Frontal cortex (tissue), 4 donors: ENCODE results near the gene DNMT3L. TPM values are rescaled to one million over a fixed set of nuclear protein-coding genes. Genes with fewer than 3 reads are reported as not detected.

Source experiments
- DNase-seq, 2 donors: peaks; one replicate each; pipeline ENCODE4 v3.0.0; 2012; ENCODE audit warnings: low spot score in 2 of 2
- FAIRE-seq: peaks from 2 replicates; lab custom pipeline; 2012; peaks lifted over from hg19 to GRCh38; lab: Jason Lieb, UNC
- total RNA-seq: library from RNA; depleted of rRNA; stranded (reverse); fragments of >200 nt; gene quantifications from one replicate; pipeline ENCODE4 v1.2.3, GENCODE V29; 2014
- donor health status: control.
- donor health status: control.
- donor health status: control.

The DNMT3L gene
- total RNA-seq, 1 donor from 2014 or later: not detected

DNA sequence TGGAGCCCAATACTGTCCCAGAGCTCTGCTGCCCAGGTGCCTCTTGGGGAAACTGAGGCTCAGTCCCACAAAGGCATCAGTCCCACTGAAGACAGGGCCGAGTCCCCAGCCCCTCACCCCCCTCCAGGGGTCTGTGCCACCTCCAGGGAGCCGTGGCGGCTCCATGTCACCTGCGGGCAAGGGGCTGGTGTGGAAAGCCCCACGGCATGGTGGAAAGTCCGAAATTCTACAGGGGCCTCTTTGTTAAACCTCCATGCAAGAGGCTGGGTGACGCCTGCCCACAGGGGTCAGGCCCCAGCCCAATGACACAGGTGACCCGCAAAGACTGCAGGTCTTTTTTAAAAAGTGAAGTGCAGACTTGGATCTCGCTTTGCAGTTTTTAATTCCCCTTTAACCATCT, 20.7 kb upstream of the DNMT3L start:
- FAIRE-seq (no peak), DNase-seq (no peak)

DNA sequence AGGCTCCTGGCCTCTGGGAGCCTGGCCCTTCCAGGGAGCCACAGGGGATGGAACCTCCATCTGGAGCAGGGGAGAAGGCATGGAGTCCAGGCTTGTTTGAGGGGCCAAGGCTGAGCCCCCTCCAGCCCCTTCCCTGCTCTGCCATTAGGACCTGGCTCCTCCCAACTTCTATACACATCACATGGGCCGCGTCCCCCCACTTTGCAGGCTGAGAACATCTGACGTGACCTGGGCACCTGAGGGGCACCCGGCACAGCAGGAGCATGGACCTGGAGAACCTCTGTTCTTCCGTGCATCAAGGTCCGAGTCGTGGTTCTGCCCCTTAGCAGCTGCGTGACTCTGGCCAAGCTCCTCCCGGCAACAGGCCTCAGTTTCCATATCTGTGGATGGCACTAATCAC, 20.1 kb upstream of the DNMT3L start:
- DNase-seq: no peak
- no peak for FAIRE-seq

DNA sequence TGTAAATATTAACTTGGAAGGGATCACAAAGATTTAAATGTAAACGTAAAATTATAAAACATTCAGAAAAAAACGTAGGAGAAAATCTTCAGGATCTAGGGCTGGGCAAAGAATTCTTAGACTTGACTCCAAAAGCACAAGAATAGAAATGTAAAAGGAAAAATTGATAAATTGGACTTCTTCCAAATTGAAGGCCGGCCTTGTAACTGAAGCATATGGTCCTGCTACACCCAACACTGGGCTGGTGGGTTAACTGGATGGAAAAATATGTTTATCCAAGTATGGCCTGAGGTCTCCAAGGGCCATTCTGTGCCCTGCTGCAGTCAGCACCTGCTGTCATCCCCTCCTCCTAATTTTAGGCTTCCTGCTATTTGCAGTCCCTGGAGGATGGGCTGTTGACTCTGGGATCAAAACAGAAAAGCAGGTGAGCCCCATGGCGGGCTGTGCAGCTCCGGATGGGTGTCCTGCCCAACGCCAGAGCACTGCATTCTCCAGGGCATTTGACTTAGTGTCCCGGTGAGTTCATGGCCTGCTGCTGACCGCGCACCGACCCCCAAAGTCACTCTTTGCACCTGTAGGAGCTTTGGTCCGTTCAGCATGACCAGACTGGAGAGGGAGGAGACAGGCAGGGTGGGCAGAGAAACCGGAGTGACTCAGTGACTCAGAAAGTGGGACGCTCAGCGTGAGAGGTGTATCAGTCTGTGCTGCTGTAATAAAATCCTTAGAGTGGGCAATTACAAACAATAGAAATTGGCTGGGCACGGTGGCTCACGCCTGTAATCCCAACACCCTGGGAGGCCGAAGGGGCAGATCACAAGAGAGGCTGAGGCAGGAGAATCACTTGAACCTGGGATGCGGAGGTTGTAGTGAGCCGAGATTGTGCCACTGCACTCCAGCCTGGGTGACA, 17.9 kb upstream of the DNMT3L start:
- DNase-seq: no peak
- FAIRE-seq: no peak

DNA sequence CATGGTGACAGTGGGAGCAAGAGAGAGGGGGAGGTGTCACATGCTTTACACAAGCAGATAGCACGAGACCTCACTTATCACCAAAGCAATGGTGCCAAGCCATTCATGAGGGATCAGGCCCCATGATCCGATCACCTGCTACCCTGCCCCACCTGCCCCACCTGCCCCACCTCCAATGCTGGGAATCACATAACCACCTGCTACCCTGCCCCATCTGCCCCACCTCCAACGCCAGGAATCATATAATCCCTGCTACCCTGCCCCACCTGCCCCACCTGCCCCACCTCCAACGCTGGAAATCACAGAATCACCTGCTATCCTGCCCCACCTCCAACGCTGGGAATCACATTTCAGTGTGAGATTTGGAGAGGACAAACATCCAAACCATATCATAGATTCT, 13.3 kb upstream of the DNMT3L start:
- FAIRE-seq: no peak
- no peak for DNase-seq

DNA sequence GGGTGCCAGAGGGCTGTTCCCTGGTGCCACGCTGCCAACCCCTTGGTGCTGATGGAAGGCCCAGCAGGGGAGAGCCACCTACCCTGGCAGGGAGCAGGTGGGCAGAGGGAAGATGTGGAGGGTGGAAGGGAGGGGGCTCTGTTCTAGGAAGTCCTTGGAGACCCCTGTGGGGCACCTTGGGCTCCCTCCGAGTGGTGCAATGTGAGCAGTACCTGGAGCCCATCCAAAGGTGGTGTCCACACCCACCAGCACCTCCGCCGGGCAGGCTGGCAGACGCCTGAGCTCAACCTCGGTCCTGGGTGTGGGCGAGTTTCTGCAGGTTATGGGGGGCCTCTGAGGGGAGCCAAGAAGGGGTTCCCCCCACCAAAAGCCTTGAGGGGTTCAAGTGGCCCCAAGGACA, 11.3 kb upstream of the DNMT3L start:
- FAIRE-seq: no peak
- DNase-seq: no peak

DNA sequence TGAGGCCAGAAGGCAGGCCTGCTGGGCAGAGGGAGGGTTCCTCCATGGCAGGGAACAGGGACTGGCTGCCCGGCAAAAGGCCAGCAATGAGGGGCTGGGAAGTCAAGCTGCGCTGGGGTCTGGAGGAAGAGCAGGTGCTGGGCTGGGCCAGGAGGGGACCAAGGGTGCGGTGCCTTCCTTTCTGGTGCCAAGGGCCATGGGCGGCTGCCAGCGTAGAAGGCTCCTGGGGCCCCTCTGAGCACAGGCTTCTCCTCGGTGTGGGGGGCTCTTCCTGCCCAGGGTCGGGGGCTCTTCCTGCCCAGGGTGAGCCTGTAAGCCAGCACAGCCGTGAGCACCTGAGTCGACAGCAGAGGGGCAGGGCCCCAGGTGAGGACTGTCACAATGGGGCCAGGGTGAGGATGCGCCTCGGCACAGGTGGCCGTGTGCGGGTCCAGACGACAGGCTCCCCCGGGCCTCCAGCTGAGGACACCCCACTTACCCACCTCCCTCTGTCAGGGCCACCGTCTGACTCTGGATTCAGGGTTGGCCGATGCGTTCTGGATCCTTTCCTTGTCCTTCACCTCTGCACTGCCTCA, 10.7 kb upstream of the DNMT3L start:
- no peak for FAIRE-seq
- DNase-seq: no peak

DNA sequence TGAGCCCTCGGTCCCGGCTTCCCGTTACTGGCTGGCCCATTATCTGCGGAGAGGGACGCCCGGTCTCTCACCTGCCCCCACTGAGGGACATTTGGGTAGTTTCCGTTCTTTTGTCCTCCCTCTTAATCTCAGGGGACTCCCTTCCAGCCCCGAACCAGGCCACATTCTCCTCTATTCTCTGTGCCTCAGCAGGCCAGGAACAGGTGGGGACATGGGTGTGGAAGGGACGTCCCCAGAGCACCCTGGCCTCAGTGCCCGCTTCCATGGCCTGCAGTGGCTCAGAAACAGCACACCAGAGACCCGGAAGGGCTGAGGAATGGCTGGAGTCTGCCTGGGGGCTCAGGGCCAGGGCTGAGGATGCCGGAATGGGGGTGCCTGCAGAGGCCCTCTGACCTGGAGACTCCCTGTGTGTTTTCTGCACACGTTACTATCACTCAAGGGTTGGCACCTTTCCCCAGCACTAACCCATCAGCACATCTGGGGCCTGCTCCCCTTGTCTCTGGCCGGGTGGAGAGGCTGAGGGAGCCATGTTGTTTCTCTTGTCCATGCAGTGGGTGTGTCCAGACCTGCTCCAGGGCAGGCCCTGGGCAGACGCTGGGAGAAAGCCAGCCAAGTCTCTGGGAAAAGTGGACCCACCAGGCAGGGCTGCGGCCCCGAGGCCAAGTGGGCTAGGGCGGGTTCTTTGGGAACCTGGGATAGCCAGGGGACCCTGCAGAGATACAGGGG, 10.0 kb upstream of the DNMT3L start:
- DNase-seq (no peak), FAIRE-seq (no peak)

DNA sequence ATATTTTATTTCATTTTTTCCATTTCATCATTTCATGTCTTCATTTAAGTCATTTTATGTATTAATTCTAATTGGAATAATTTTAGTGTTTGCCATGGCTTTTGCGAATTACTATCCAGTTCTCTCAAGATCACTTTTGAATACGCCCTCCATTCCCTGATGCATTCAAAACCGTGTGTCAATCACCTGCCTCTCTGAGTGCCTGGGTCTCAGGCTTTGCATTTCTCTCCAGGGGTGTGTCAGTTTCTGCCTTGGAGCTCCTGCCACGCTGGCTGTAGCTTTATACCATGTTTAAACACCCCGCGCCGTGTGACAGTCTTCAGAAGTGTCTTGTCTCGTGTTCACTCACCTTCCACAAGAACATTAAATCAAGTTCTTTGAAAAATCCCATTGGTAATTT, 7.4 kb upstream of the DNMT3L start:
- no peak for FAIRE-seq

DNA sequence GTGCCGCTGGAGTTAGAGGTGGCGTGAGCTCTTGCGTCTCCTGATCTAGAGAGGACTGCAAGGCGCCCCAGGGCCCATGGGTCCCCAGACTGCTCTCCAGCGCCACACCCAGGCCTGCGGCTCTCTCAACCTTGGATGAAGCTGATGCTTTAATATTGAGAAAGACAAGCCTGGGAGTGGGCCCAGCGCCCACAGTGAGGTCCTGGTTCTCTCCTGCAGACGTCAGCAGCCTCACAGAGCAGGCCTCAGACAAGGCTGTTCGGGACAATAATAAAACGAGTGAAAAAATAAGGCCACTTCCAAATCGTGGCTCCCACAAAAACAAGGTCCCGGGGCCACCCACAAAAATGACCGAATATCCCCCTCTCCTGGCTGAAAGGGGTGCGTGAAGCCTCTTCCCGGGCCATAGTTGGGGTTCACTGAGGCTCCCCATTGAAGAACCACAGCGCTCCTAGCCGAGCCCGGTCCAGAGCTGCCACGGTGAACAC, 6.0 kb upstream of the DNMT3L start:
- no peak for FAIRE-seq
- DNase-seq: no peak

More for the DNA sequence above, 7.4 kb upstream of the DNMT3L start:
- DNase-seq: no peak

DNA sequence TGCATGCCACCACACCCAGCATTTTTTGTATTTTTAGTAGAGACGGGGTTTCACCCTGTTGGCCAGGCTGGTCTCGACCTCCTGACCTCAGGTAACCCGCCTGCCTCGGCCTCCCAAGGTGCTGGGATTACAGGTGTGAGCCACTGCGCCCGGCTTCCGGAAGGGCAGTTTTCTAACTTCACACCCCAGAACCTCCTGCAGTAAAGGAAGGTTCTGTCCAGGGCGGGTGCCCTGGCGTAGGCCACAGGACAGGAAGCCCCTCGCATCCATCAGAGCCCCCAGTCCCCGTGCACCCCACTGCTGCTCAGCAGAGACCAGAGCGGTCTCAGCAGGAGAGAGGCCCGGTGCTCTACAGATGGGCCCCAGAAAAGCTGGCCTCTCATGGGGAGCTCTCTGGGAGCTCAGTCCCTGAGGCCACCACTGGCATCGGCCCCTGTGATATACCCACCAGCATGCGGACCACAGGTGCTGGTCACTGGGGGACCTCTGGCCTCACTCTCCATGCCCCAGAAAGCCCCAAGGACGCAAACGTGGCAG, 4.1 kb upstream of the DNMT3L start:
- DNase-seq: no peak
- no peak for FAIRE-seq

DNA sequence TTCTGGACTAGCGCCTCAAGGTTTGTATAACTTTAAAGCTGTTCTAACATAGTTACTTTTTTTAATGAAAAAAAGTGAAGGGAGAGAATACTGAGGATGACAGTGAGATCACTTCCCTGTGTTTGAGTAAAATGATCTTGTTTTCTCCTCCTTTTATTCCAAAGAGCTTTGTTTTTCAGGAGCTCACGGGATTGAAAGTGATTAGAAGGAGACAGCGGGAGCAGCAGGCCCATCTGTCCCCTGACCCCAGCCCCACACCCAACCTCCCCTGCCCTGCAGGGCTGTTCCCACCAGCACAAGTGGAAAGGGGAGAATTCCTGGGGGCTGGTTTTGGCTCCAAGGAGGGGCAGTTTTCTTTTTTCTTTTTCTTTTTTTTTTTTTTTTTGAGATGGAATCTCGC, 2.1 kb upstream of the DNMT3L start:
- DNase-seq (no peak), FAIRE-seq (no peak)

DNA sequence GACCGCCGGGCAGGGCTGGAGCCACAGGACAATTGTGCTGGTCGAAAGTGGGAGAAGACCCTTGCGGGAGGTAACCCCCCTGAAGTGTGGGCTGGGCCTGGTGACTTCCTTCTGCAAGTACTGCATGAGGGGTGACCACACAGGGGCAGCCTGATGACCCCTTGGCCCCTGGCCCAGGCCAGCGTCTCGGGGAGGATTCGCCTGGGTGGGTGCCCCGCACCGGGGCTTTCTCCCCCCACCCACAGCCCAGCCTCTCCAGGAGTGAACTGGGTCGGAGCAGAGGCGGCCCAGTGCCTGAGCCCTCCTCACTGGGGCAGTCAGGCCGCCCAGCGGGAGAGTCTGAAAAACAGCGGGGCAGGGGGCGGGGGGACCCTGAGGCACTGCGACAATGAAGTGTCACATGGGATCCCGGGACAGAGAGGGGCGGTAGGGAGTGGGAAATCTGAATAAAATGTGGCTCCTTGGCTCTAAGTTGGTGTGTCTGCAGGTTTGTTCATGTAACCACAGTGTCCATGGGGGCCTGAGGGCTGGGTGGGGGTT, 1.6 kb upstream of the DNMT3L start:
- no peak for DNase-seq
- FAIRE-seq: no peak

DNA sequence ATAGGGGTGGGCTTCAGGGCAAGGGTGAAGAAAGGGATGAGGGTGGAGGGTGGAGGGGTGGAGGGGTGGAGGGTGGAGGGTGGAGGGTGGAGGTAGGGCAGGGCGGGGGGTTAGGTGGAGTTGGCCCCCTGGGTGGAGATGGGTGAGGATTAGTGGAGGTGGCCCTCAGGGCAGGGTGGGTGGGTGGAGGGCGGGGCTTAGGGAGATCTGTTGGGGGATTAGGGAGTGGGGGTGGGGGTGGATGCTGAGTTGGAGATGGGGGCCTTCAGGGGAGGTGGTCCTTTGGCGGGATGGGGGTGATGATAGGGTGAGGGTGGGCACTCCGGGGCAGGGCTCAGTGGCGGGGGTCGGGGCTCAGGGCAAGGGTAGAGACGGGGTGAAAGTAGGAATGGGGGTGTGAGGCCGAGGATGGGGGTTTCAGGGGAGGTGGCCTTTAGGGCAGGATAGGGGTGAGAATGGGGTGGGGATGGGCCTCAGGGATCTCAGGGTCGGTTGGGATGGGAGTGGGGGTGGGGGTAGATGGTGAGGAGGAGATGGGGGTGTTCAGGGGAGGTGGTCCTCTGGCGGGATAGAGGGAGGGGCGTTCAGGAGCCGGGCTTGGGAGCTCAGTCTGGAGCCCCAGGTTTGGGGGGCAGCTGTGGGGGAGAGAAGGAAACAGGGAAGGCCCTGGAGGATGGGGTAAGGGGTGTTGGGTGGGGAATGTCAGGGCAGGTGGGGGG, 800 bp upstream of the DNMT3L start:
- no peak for DNase-seq
- FAIRE-seq: no peak

DNA sequence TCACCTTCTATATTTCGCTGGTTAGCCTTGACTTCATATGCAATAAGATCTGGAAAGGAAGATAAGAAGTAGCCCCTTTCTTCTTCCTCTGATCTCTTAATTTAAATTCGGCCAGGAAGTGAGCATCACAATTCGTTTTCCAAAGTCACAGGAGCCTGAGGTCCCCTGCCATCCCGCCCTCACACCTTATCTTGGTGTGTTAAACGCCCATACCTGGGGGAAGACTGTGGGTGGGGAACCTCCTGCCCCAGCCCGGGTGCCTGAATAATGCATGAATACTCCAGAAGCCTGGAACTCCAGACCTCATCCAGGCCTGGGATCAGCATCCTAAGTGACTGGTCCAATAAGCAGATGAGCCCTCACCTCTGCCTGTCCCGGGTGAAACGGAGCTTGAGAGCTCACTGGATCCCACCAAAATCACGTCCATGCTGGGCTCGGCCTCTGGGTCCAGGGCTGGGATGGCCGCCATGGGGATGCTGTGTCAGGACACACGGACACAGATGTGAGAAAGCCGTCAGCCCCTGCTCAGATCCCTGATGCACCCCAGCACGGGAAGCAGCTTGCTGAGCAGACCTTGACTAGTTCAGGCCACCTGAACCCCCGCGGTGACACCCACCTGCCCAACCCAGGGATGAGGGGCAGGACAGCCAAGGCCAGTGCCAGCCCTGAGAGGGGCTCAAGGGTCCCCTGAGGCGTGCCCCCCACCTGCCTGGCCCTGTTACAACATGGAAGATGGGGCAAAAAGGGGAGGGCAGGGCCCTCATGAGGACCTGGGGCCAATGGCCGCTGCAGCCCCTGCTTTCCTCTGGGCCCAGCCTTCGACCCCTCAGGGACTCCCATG, 686 bp downstream of the DNMT3L start:
- FAIRE-seq (no peak), DNase-seq (no peak)

DNA sequence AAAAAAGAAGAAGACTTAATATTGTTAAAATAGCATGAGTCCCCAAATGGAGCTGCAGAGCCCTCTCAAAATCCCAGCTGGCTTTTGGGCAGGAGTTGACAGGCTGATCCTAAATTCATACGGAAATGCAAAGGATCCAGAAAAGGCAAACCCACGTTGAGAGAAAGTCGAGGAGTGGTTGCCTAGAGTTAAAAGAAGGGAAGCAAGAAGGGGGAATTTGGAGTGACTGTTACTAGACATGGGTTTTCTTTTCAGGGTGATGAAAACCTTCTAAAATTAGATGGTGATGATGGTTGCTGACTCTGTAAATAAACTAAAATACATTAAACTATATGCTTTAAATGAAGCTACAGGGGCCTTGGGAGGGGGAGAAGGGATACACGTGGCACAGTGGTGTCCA, 1.6 kb downstream of the DNMT3L start:
- no peak for DNase-seq
- FAIRE-seq: no peak

DNA sequence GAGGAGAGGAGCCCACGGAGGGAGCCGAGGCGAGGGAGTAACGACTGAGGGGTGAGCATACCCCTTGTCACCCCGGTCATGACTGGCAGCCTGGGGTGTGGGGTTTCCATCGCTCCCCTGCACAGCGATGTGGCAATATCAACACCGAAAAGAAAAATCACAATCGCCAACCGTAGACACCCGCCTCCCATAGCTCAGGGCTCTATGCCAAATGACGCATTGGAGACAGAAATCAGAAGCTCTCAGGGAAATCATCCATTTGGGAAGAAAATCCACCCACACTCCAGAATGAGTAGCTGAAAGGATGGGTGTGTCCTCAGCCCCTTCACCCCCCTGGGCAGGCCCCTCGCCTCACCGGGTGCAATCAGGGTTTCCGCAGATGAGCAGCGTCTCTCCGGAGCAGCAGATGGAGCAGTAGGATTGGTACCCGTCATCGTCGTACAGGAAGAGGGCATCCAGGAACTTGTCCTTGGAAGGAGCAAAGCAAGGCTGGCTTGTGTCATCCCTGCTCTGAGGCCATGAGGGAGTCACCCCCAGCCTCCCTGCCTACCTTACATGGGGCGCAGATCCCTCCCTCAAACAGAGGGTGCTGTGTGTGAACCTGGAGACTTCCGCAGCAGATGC, 2.5 kb downstream of the DNMT3L start:
- DNase-seq: no peak
- FAIRE-seq: no peak

DNA sequence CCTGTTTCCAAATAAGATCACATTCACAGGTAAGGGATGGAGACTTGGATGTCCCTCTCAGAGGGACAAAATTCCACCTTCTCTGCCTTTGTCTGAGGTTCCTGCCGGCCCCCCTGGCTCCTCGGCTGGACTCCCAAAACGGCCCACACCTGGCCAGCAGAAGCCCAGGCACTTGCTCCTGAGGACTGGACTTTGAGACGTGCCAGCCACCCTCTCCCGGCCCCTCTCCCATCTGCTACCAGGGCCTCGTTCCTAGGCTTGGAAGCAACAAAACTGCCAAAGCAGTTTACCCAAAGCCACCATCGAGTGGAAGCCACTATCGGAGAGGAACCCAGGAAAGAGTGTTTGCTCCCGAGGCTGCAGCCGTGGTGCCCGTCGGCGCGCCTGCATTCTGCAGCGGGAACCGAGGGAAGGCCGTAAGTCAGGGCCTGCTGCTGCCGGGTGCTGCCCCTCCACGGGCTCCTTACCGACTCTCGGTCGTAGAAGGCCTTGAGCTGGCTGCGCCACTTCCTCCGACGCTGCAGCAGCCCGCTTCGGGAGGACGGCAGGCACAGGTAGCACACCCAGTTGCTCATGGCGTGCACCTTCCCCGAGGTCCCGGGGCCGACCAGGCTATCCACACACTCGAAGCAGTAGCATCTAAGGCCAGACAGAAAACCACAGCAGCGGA, 3.5 kb downstream of the DNMT3L start:
- no peak for FAIRE-seq

DNA sequence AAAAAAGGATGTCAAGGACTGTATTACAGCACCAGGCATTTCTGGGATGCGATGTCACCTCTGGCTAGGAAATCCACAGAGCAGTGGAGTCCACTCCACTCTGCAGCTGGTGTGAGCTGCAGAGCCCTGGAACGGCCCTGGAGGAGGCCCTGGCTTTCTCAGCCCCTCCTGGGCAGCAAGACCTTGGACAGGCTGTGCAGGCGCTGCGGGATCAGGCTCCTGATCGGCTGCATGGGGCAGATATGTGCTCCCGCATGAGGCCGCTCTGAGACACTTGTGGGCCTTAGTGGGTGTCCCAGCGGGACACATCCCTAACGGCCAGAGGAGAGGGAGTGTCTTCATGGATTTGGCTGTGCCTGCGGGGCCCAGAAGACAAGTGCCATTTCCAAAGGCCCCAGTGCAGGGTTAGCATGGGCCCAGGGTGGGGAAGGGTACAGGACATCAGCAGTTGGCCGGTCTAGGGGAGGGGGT, 6.2 kb downstream of the DNMT3L start:
- no peak for DNase-seq
- no peak for FAIRE-seq

More for the DNA sequence above, 3.5 kb downstream of the DNMT3L start:
- DNase-seq: no peak
